HepG2 (cell line): ENCODE results near the gene MSI2. TPM values are rescaled to one million over a fixed set of nuclear protein-coding genes. Genes with fewer than 3 reads are reported as not detected.
A peak's percentile ranks its signal among the peaks of the same experiment; 100 is the strongest.

Source experiments
- ATF7 ChIP-seq, 2 experiments: fragments of 450-650 bp in 1 of 2; sonication (generic) in 1 of 2; formaldehyde crosslinking in 1 of 2; IDR thresholded peaks; 2 replicates each; pipeline versions ENCODE4 v1.4.0 to v1.6.1; 2016 to 2020; ENCODE audit warnings: antibody characterized with exemption in 1 of 2, mild to moderate bottlenecking in 1 of 2, missing genetic modification reagents in 1 of 2
- EP300 ChIP-seq, 3 experiments: sonication (generic) in 1 of 3; formaldehyde crosslinking in 1 of 3; IDR thresholded peaks; 2 replicates each; pipeline versions ENCODE4 v1.5.1 to v1.6.1; 2011 to 2020; ENCODE audit warnings: low read depth in 2 of 3, low read length in 2 of 3, borderline replicate concordance in 1 of 3, improper control_type of control experiment in 1 of 3, mild to moderate bottlenecking in 1 of 3, missing genetic modification reagents in 1 of 3, moderate library complexity in 1 of 3
- FOXC1 ChIP-seq: sonication (generic); formaldehyde crosslinking; IDR thresholded peaks from 2 replicates; pipeline ENCODE4 v1.8.0; 2022; ENCODE audit warnings: mild to moderate bottlenecking, missing genetic modification reagents, borderline replicate concordance
- FOXK1 ChIP-seq: sonication (generic); formaldehyde crosslinking; IDR thresholded peaks from 2 replicates; pipeline ENCODE4 v1.4.0; 2020; ENCODE audit warnings: low read depth, missing genetic modification reagents, borderline replicate concordance
- KDM4B ChIP-seq: sonication (generic); formaldehyde crosslinking; IDR thresholded peaks from 2 replicates; pipeline ENCODE4 v1.4.0; 2020; ENCODE audit warnings: missing genetic modification reagents
- MAF1 ChIP-seq: sonication (generic); formaldehyde crosslinking; IDR thresholded peaks from 2 replicates; pipeline ENCODE4 v1.5.0; 2020; ENCODE audit warnings: missing genetic modification reagents, borderline replicate concordance
- PHF5A ChIP-seq: IDR thresholded peaks from one replicate; pipeline ENCODE4 v1.6.1; 2018; ENCODE audit warnings: low read depth, missing genetic modification reagents; ENCODE audit not compliant: unreplicated experiment
- SMC3 ChIP-seq: IDR thresholded peaks from 2 replicates; pipeline ENCODE4 v1.6.1; 2011; ENCODE audit warnings: low read length, improper control_type of control experiment
- SOX6 ChIP-seq, 2 experiments: fragments of 450-650 bp in 1 of 2; sonication (generic) in 1 of 2; formaldehyde crosslinking in 1 of 2; IDR thresholded peaks; 2 replicates each; pipeline versions ENCODE4 v1.4.0 to v1.6.1; 2017 to 2020; ENCODE audit warnings: antibody characterized with exemption in 1 of 2, mild to moderate bottlenecking in 1 of 2, missing genetic modification reagents in 1 of 2
- ZNF121 ChIP-seq: sonication (generic); formaldehyde crosslinking; IDR thresholded peaks from 2 replicates; pipeline ENCODE4 v1.5.0; 2020; ENCODE audit warnings: mild to moderate bottlenecking, missing genetic modification reagents
- ZNF550 ChIP-seq: sonication (generic); formaldehyde crosslinking; IDR thresholded peaks from 2 replicates; pipeline ENCODE4 v1.4.0; 2020; ENCODE audit warnings: mild to moderate bottlenecking, missing genetic modification reagents, borderline replicate concordance
- ZNF572 ChIP-seq: sonication (generic); formaldehyde crosslinking; IDR thresholded peaks from 2 replicates; pipeline ENCODE4 v1.5.1; 2020; ENCODE audit warnings: mild to moderate bottlenecking, missing genetic modification reagents
- polyA plus RNA-seq, 8 experiments: library from polyadenylated mRNA; depleted of rRNA in 3 of 8; stranded (reverse) in 7 of 8; unstranded in 1 of 8; fragments of >200 nt; fragmentation: Illumina TruSeq in 4 of 8; extraction: Trizol in 4 of 8; gene quantifications; 2 replicates each; pipeline versions ENCODE4 v1.2.1 to v1.2.3, GENCODE V29; 2011 to 2016; ENCODE audit warnings: low read depth in 4 of 8, missing spikeins in 1 of 8, mixed read lengths in 1 of 8; ENCODE audit not compliant: insufficient read depth in 1 of 8
- total RNA-seq, 5 experiments: library from RNA; depleted of rRNA; stranded (reverse); fragments of >200 nt; fragmentation: Illumina TruSeq; extraction: Trizol; gene quantifications; 2 replicates each; pipeline ENCODE4 v1.2.3, GENCODE V29; 2016; ENCODE audit warnings: low read depth in 1 of 5
- TF ChIP-seq, protein P1 (sequence below): sonication (generic); formaldehyde crosslinking; IDR thresholded peaks from 2 replicates; pipeline ENCODE4 v1.4.0; 2020; ENCODE audit warnings: missing genetic modification reagents
- TF ChIP-seq, protein P2 (sequence below): sonication (generic); formaldehyde crosslinking; IDR thresholded peaks from 2 replicates; pipeline ENCODE4 v1.4.0; 2020; ENCODE audit warnings: missing genetic modification reagents, mild to moderate bottlenecking, borderline replicate concordance
- TF ChIP-seq, protein P3 (sequence below), 2 experiments: sonication (generic) in 1 of 2; formaldehyde crosslinking in 1 of 2; IDR thresholded peaks; 2 replicates each; pipeline versions ENCODE4 v1.4.0 to v1.6.1; 2018 to 2020; ENCODE audit warnings: missing genetic modification reagents in 2 of 2, borderline replicate concordance in 1 of 2, low read depth in 1 of 2, mild to moderate bottlenecking in 1 of 2, missing biosample characterization in 1 of 2
- TF ChIP-seq, protein P4 (sequence below): sonication (generic); formaldehyde crosslinking; IDR thresholded peaks from 2 replicates; pipeline ENCODE4 v1.4.0; 2020; ENCODE audit warnings: missing genetic modification reagents
- TF ChIP-seq, protein P5 (sequence below): sonication (generic); formaldehyde crosslinking; IDR thresholded peaks from 2 replicates; pipeline ENCODE4 v1.4.0; 2020; ENCODE audit warnings: missing genetic modification reagents

MSI2 gene
- total and polyA plus RNA-seq, 2 of the 13 experiments (the other 11 are each of a cell fraction or from before 2014, with no cell fraction given): 77.5 to 78.4 TPM

DNA sequence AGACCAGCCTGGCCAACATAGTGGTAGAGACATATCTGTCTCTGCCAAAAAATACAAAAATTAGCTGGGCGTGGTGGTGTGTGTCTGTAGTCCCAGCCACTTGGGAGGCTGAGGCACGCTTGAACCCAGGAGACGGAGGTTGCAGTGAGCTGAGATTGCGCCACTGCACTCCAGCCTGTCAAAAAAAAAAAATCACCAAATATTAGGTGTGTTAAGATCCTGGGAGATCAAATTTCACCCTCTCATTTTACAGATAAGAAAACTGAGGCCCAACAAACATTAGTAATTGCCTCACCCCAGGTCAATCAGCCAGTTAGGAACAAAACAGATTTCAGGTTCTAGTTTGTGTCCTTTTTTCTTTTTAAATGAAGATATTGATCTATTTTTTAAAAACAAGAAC lies 116.7 kb downstream of the MSI2 start (continued):
- TF ChIP-seq, protein P1, sequence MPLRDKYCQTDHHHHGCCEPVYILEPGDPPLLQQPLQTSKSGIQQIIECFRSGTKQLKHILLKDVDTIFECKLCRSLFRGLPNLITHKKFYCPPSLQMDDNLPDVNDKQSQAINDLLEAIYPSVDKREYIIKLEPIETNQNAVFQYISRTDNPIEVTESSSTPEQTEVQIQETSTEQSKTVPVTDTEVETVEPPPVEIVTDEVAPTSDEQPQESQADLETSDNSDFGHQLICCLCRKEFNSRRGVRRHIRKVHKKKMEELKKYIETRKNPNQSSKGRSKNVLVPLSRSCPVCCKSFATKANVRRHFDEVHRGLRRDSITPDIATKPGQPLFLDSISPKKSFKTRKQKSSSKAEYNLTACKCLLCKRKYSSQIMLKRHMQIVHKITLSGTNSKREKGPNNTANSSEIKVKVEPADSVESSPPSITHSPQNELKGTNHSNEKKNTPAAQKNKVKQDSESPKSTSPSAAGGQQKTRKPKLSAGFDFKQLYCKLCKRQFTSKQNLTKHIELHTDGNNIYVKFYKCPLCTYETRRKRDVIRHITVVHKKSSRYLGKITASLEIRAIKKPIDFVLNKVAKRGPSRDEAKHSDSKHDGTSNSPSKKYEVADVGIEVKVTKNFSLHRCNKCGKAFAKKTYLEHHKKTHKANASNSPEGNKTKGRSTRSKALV (CRISPR knock-in tag): no peak
- TF ChIP-seq PHF5A: no peak
- TF ChIP-seq, protein P2, sequence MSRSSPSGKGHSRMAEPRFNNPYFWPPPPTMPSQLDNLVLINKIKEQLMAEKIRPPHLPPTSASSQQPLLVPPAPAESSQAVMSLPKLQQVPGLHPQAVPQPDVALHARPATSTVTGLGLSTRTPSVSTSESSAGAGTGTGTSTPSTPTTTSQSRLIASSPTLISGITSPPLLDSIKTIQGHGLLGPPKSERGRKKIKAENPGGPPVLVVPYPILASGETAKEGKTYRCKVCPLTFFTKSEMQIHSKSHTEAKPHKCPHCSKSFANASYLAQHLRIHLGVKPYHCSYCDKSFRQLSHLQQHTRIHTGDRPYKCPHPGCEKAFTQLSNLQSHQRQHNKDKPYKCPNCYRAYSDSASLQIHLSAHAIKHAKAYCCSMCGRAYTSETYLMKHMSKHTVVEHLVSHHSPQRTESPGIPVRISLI (CRISPR knock-in tag): peak; percentile 91
- no peak for TF ChIP-seq ZNF550 (CRISPR knock-in tag)
- peak; percentile 28; the same call in 1 of the 2 replicates for TF ChIP-seq ZNF121
- TF ChIP-seq FOXC1 (CRISPR knock-in tag): 0 out of 2 replicates have a peak, but pooled peaks have one; percentile 23
- no peak for TF ChIP-seq MAF1
- peak in 1 of 2 experiments; percentile 52; a peak in 2 of 4 replicates for TF ChIP-seq EP300 (IDR thresholded peaks at IDR 0.05; ENCODE audit: low read depth in 2 of 2, low read length in 2 of 2)
- no peak; the same call in 1 of the 2 replicates for TF ChIP-seq EP300 (CRISPR knock-in tag; IDR thresholded peaks at IDR 0.05; ENCODE audit: borderline replicate concordance)
- TF ChIP-seq, protein P3, sequence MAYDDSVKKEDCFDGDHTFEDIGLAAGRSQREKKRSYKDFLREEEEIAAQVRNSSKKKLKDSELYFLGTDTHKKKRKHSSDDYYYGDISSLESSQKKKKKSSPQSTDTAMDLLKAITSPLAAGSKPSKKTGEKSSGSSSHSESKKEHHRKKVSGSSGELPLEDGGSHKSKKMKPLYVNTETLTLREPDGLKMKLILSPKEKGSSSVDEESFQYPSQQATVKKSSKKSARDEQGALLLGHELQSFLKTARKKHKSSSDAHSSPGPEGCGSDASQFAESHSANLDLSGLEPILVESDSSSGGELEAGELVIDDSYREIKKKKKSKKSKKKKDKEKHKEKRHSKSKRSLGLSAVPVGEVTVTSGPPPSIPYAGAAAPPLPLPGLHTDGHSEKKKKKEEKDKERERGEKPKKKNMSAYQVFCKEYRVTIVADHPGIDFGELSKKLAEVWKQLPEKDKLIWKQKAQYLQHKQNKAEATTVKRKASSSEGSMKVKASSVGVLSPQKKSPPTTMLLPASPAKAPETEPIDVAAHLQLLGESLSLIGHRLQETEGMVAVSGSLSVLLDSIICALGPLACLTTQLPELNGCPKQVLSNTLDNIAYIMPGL (CRISPR knock-in tag; IDR thresholded peaks at IDR 0.05; ENCODE audit: borderline replicate concordance in 1 of 2, low read depth in 1 of 2): 0 out of 4 replicates have a peak, but pooled peaks of 1 of the 2 experiments have one; percentile 14
- TF ChIP-seq, protein P4, sequence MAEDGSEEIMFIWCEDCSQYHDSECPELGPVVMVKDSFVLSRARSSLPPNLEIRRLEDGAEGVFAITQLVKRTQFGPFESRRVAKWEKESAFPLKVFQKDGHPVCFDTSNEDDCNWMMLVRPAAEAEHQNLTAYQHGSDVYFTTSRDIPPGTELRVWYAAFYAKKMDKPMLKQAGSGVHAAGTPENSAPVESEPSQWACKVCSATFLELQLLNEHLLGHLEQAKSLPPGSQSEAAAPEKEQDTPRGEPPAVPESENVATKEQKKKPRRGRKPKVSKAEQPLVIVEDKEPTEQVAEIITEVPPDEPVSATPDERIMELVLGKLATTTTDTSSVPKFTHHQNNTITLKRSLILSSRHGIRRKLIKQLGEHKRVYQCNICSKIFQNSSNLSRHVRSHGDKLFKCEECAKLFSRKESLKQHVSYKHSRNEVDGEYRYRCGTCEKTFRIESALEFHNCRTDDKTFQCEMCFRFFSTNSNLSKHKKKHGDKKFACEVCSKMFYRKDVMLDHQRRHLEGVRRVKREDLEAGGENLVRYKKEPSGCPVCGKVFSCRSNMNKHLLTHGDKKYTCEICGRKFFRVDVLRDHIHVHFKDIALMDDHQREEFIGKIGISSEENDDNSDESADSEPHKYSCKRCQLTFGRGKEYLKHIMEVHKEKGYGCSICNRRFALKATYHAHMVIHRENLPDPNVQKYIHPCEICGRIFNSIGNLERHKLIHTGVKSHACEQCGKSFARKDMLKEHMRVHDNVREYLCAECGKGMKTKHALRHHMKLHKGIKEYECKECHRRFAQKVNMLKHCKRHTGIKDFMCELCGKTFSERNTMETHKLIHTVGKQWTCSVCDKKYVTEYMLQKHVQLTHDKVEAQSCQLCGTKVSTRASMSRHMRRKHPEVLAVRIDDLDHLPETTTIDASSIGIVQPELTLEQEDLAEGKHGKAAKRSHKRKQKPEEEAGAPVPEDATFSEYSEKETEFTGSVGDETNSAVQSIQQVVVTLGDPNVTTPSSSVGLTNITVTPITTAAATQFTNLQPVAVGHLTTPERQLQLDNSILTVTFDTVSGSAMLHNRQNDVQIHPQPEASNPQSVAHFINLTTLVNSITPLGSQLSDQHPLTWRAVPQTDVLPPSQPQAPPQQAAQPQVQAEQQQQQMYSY (CRISPR knock-in tag): no peak
- TF ChIP-seq, protein P5, sequence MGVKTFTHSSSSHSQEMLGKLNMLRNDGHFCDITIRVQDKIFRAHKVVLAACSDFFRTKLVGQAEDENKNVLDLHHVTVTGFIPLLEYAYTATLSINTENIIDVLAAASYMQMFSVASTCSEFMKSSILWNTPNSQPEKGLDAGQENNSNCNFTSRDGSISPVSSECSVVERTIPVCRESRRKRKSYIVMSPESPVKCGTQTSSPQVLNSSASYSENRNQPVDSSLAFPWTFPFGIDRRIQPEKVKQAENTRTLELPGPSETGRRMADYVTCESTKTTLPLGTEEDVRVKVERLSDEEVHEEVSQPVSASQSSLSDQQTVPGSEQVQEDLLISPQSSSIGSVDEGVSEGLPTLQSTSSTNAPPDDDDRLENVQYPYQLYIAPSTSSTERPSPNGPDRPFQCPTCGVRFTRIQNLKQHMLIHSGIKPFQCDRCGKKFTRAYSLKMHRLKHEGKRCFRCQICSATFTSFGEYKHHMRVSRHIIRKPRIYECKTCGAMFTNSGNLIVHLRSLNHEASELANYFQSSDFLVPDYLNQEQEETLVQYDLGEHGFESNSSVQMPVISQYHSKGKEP: no peak
- TF ChIP-seq FOXK1: 0 out of 2 replicates have a peak, but pooled peaks have one; percentile 28
- no peak for TF ChIP-seq KDM4B (CRISPR knock-in tag)
- TF ChIP-seq ZNF572 (CRISPR knock-in tag): no peak
- TF ChIP-seq ATF7 (IDR thresholded peaks at IDR 0.05): no peak
- TF ChIP-seq ATF7 (CRISPR knock-in tag; IDR thresholded peaks at IDR 0.05): no peak
- no peak for TF ChIP-seq SMC3
- no peak for TF ChIP-seq SOX6 (IDR thresholded peaks at IDR 0.05)
- peak; percentile 80 for TF ChIP-seq SOX6 (CRISPR knock-in tag; IDR thresholded peaks at IDR 0.05)
